Measurements from ENCODE around the gene PSEN2.
A peak's percentile ranks its signal among the peaks of the same experiment; 100 is the strongest.
"Not testable (repeated sequence)": the region's sequence is repeated elsewhere in the genome, so short reads cannot be mapped to it uniquely, and the experiment has no call there.

The PSEN2 gene

GRCh38 chr1:226870401-226871279 is at the start of gene PSEN2:
PSEN2 (plus strand) TSS chr1:226870616; CDS start chr1:226881908, 11,292 bp downstream.
- DNase-seq: peak in 40 of 42 donors; percentile 28 to 76 (median 54)
- intact Hi-C loops (cut with DNase I): no loop called here

DNA sequence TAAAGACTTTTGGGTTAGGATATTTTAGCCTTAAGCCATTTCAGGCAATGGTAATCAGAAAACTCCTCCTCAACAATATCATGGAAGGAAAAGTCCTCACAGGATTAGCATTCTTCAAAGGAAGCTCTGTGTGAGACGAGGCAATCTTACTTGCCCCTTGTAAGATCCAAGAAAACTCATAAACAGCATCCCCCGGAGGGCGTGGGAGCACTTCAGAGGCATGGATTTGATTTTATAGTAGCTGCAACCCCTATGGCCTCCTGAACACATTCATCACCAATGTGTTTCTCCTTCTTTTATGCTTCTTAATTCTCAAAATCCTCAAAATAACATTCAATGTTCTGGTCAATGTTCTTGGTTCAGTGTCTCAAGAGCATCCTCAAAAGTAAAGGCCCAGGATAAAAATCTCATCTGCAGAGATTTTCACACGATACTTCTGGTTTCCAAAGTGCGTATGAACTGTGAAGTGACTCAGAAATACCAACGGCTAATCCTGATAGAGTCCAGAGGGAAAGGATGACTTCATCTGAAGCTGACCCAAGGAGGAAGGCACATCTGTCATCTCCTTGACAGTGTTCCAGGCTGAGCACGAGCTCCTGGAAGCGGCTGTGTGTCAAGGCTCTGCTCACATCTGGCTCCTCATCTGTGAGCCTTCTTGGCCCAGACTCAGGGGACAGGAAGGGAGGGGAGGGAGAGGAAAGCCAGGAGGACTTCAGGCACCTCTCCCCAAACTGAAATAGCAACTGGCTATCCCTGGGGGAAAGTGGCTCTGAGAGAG is 49.3 kb upstream of the PSEN2 start:
- intact Hi-C loops (cut with DNase I): loop anchor here (5.0 kb wide), 1 partner anchor 84 kb away; the partner anchor contains the start of gene ITPKB
- peak in 28 of 42 donors; percentile 15 to 80 (median 40) for DNase-seq

GRCh38 chr1:226821719-226822085 is 48.7 kb upstream of the PSEN2 start:
- intact Hi-C loops (cut with DNase I): loop anchor here (5.0 kb wide), 1 partner anchor 84 kb away; the partner anchor contains the start of gene ITPKB
- DNase-seq: no peak

- peak in 1 of 42 donors; percentile 15 for DNase-seq
- intact Hi-C loops (cut with DNase I): loop anchor here (5.0 kb wide), 1 partner anchor 86 kb away; the partner anchor contains the start of gene ITPKB
Measured at GRCh38 chr1:226823643-226824042, 46.8 kb upstream of the PSEN2 start.

DNA sequence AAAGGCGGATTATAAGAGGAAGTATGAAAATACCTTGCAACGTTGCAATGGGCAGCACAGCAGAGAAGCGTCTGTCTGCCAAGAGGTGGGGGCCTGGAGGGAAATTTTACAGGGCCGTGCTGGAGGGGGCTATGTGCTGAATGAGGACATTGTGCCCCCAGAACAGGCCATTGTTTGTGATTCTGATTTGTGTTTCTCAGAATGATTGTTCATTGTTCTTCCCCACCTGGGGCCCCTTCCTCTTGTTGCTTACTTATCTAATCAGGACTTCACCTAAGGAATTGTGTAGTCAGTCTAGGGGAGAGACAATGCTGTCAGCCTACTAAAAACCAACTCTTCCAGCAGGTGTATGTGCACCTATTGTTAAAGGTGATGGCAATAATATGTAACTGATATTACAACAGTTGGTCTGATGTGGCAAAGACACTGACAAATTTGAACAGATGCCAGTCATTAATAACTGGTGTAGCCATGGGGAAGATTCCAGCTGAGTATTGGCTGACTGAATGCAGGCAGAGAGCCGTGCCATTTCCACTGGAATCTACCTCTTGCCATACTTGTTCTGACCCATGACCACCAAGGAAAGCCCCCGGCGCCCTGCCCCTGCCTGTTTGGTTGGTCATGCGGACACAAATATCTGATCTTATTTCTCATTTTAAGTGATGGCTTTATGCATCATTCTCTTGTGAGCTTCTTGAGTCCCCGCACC is 45.2 kb upstream of the PSEN2 start:
- intact Hi-C loops (cut with DNase I): loop anchor here (5.0 kb wide), 1 partner anchor 38 kb away; no protein-coding TSS in a partner anchor
- peak; percentile 31 to 89 (median 71) for DNase-seq

DNA sequence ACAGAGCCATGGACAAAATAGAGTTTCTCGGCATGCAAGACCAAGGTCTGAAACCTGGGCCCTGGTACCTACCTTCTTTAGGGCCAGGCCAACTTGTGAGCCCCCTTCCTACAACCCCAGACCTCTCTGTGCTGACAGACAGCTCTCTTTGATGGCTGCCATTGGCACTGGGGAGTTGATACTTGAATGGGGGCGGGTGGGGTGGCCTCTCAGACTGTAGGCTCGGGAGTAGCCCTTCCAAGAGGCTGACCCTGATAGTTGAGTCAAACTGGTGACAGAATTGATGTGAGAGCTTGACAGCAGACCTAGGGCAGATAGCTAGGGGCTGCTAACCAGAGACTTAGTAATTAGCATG is 44.7 kb upstream of the PSEN2 start:
- intact Hi-C loops (cut with DNase I): loop anchor here (5.0 kb wide), 1 partner anchor 38 kb away; no protein-coding TSS in a partner anchor
- DNase-seq: peak in 2 of 42 donors; percentile 9 to 11

- DNase-seq: no peak
- intact Hi-C loops (cut with DNase I): loop anchor here (5.0 kb wide), 1 partner anchor 39 kb away; no protein-coding TSS in a partner anchor
Measured at GRCh38 chr1:226826479-226827261, 43.7 kb upstream of the PSEN2 start.

DNA sequence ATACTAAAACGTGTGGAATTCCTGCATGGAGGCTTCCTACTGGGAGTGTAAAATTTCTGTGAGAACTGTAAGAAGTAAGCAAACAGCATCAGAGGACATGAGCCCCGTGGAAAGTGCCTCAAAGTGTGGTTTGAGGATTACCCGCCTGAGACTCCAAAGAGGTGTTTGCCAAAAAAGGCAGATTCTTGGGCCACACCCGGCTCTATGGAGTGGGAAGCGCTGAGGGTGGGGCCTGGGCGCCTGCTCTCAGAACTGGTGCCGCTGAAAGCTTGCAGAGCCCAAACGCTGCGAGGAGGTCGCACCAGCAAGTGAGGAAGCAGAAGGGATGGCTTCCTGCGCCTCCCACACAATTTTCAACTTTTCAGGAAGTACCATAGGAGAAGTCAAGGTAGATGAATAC is 43.0 kb upstream of the PSEN2 start:
- intact Hi-C loops (cut with DNase I): loop anchor here (5.0 kb wide), 1 partner anchor 40 kb away; no protein-coding TSS in a partner anchor
- DNase-seq: peak in 16 of 42 donors; percentile 13 to 57 (median 28)

DNA sequence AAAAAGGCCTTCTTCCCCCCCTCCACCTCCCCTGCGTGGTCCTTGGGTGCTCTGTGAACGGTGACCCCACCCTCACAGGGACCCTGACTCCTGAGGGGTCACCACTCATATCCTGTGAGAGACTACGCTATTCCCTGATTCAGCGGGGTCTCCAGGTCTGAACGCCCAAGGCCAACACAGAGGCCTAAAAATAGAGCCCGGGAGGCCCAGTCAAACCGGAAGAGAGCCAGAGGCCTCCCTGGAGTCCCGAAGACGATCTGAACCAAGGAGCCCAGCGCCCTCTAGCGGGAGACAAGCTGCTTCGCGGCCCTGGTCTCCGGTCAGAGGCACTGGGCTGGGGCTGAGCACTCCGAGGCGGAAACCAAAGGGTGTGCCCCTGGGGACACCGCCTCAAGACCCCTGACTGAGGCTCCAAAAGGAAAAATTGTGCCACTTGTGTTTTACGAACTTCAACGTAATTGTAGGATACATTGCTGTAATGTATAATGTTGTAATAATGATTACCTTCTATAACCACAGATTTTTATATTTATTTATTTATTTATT is 42.4 kb upstream of the PSEN2 start:
- DNase-seq: peak; percentile 88 to 98 (median 95)
- intact Hi-C loops (cut with DNase I): loop anchor here (2.0 to 5.0 kb wide), 2 partner anchors 41 to 193 kb away; no protein-coding TSS in a partner anchor

- no peak for DNase-seq
- intact Hi-C loops (cut with DNase I): loop anchor here (2.0 to 5.0 kb wide), 2 partner anchors 42 to 194 kb away; no protein-coding TSS in a partner anchor
Measured at GRCh38 chr1:226829105-226829504, 41.3 kb upstream of the PSEN2 start.

DNA sequence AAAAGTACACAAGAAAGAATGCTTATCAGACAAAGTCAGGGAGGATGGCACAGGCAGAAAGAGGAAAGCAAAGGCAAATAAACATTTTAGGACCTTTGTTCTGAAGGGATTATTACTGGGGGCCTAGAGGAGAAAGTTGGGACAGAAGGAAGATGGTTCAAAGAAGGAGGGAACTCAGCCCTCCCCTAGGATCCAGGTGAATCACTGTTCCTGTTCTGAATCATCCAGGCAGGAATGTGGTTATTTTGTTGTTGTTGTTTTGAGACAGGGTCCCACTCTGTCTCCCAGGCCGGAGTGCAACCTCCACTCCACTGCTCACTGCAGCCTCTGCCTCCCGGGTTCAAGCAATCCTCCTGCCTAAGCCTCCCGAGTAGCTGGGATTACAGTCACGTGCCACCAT is 38.5 kb upstream of the PSEN2 start:
- intact Hi-C loops (cut with DNase I): loop anchor here (5.0 kb wide), 1 partner anchor 610 kb away; no protein-coding TSS in a partner anchor
- DNase-seq: peak in 1 of 42 donors; percentile 12

GRCh38 chr1:226832613-226833012 is 37.8 kb upstream of the PSEN2 start:
- intact Hi-C loops (cut with DNase I): loop anchor here (5.0 kb wide), 1 partner anchor 610 kb away; no protein-coding TSS in a partner anchor
- peak in 1 of 42 donors; percentile 14 for DNase-seq

GRCh38 chr1:226834179-226834578 is 36.2 kb upstream of the PSEN2 start:
- DNase-seq: peak in 1 of 42 donors; percentile 22
- intact Hi-C loops (cut with DNase I): loop anchor here (5.0 kb wide), 1 partner anchor 608 kb away; no protein-coding TSS in a partner anchor

DNA sequence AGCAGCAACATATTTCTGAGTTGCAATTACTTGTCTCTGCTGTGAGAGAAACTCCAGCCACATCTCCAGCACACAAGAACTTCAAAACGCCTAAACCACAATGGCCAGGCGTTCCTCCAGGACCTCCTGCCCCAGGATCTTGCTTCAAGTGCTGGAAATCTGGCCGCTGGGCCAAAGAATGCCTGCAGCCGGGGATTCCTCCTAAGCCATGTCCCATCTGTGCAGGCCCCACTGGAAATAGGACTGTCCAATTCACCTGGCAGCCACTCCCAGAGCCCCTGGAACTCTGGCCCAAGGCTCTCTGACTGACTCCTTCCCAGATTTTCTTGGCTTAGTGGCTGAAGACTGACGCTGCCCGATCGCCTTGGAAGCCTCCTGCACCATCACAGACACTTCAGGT is 35.0 kb upstream of the PSEN2 start:
- intact Hi-C loops (cut with DNase I): not testable (repeated sequence)
- peak in 1 of 42 donors; percentile 22 for DNase-seq

DNA sequence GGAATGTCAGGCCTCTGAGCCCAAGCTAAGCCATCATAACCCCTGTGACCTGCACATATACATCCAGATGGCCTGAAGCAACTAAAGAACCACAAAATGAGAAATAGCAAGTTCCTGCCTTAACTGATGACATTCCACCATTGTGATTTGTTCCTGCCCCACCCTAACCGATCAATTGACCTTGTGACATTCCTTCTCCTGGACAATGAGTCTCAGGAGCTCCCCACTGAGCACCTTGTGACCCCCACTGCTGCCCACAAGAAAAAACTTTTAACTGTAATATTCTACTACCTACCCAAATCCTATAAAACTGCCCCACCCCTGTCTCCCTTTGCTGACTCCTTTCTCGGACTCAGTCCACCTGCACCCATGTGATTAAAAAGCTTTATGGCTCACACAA is 32.5 kb upstream of the PSEN2 start:
- intact Hi-C loops (cut with DNase I); DNase-seq: not testable (repeated sequence)

- intact Hi-C loops (cut with DNase I): no loop called here
Measured at GRCh38 chr1:226838456-226838855, 32.0 kb upstream of the PSEN2 start.

DNA sequence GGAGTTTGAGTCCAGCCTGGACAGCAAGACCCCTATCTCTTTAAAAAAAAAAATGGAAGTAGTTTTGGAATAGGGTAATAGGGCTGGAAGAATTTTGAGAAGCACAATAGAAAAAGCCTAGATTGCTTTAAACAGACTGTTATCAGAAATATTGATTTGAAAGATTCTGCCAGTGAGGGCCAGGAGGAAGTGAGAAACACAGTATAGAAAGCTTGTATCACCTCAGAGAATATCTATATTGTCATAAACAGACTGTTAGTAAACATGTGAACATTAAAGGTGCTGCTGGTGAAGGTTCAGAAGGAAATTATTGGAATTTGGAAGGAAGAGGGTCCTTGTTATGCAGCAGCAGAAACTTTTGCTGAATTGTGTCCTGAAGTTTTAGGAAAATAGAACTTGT is 24.8 kb upstream of the PSEN2 start:
- intact Hi-C loops (cut with DNase I): no loop called here
- no peak for DNase-seq

More at GRCh38 chr1:226838456-226838855, 32.0 kb upstream of the PSEN2 start:
- peak in 1 of 42 donors; percentile 1 for DNase-seq

Data from head of caudate nucleus (tissue), 42 donors.